NOMO-1 treated with dmso at 0.1 percent for 144 hours (cell line): ENCODE results near the gene CCDC157.

ENCODE experiments used
- DNase-seq: peaks from one replicate; lab custom pipeline; 2025; ENCODE audit not compliant: unreplicated experiment; lab: John Stamatoyannopoulos, UW

CCDC157 gene

GRCh38 chr22:30411780-30412179 is 55.0 kb downstream of the CCDC157 start:
- no peak for DNase-seq

- DNase-seq: no peak
Observed at GRCh38 chr22:30413001-30413400, 56.2 kb downstream of the CCDC157 start.

GRCh38 chr22:30413745-30414524 is 57.1 kb downstream of the CCDC157 start:
- no peak for DNase-seq

GRCh38 chr22:30414525-30415047 is 57.8 kb downstream of the CCDC157 start:
- no peak for DNase-seq

GRCh38 chr22:30416403-30416802 is 59.6 kb downstream of the CCDC157 start:
- DNase-seq: no peak

GRCh38 chr22:30416837-30417236 is 60.0 kb downstream of the CCDC157 start:
- no peak for DNase-seq

GRCh38 chr22:30420347-30421125 is 63.7 kb downstream of the CCDC157 start:
- DNase-seq: no peak

GRCh38 chr22:30421695-30422480 is 65.1 kb downstream of the CCDC157 start:
- no peak for DNase-seq

GRCh38 chr22:30422481-30423300 is 65.9 kb downstream of the CCDC157 start:
- DNase-seq: no peak

GRCh38 chr22:30423301-30423958 is 66.6 kb downstream of the CCDC157 start:
- peak; percentile 55 for DNase-seq

GRCh38 chr22:30423959-30424533 is 67.2 kb downstream of the CCDC157 start:
- DNase-seq: peak; percentile 97

- DNase-seq: no peak
Observed at GRCh38 chr22:30424534-30425326, 67.9 kb downstream of the CCDC157 start.

- DNase-seq: no peak
Observed at GRCh38 chr22:30425327-30425615, 68.5 kb downstream of the CCDC157 start.

GRCh38 chr22:30425616-30426387 is 69.0 kb downstream of the CCDC157 start, which contains the start of gene MTFP1:
Gene MTFP1, plus strand, starts transcription at chr22:30425768. Its CDS starts 112 bp downstream, at chr22:30425880.
- no peak for DNase-seq
